ENCODE measurements around the gene TBC1D9. TPM values are rescaled to one million over a fixed set of nuclear protein-coding genes. Genes with fewer than 3 reads are reported as not detected.

The TBC1D9 gene
- total and polyA plus RNA-seq, 7 donors = 1.6 to 5.4 (median 2.1) TPM

- Histone ChIP-seq H3K27ac (no peak overlapping the region), H3K4me1 (no peaks in the 10 kb centered on the region), H3K9me3 (no peaks in the 10 kb centered on the region), H3K4me3 (no peak overlapping the region), H3K27me3 (ENCODE audit: insufficient read depth in 3 of 3, low read length in 2 of 3) (no peaks in the 10 kb centered on the region), H3K36me3 (ENCODE audit: insufficient read depth in 1 of 2, low read depth in 1 of 2) (peaks cover 0 to 24% of the 10 kb centered on the region in 2 donors)
- TF ChIP-seq CTCF (IDR thresholded peaks at IDR 0.05) = no peak
- intact Hi-C loops (cut with DNase I) = no loop called here
- no peak for DNase-seq
- ATAC-seq = no peak
- 96 to 100% (median 97%) methylated on average over 1 of the region's 1 CpG for WGBS, 3 donors
Observed at GRCh38 chr4:140668111-140668510, 88.1 kb downstream of the TBC1D9 start.

GRCh38 chr4:140666889-140667614 lies 89.1 kb downstream of the TBC1D9 start:
- TF ChIP-seq CTCF (IDR thresholded peaks at IDR 0.05) = no peak
- no peak for ATAC-seq
- Histone ChIP-seq H3K4me3 (no peak overlapping the region), H3K4me1 (no peaks in the 10 kb centered on the region), H3K9me3 (no peaks in the 10 kb centered on the region), H3K27me3 (ENCODE audit: insufficient read depth in 3 of 3, low read length in 2 of 3) (no peaks in the 10 kb centered on the region), H3K27ac (no peak overlapping the region), H3K36me3 (ENCODE audit: insufficient read depth in 1 of 2, low read depth in 1 of 2) (peaks cover 0 to 24% of the 10 kb centered on the region in 2 donors)
- intact Hi-C loops (cut with DNase I) = no loop called here
- 84 to 87% (median 84%) methylated on average over 11 of the region's 11 CpGs for WGBS, 3 donors
- DNase-seq = no peak

GRCh38 chr4:140662082-140662869 lies 93.9 kb downstream of the TBC1D9 start:
- Histone ChIP-seq H3K27me3 (ENCODE audit: insufficient read depth in 3 of 3, low read length in 2 of 3) (no peaks in the 10 kb centered on the region), H3K4me3 (no peak overlapping the region), H3K36me3 (ENCODE audit: insufficient read depth in 1 of 2, low read depth in 1 of 2) (peaks cover 0 to 4% of the 10 kb centered on the region in 2 donors), H3K4me1 (no peaks in the 10 kb centered on the region), H3K9me3 (no peaks in the 10 kb centered on the region), H3K27ac (no peak overlapping the region)
- WGBS, 3 donors = 85 to 86% (median 86%) methylated on average over 3 of the region's 3 CpGs
- intact Hi-C loops (cut with DNase I) = no loop called here
- no peak for ATAC-seq
- TF ChIP-seq CTCF (IDR thresholded peaks at IDR 0.05) = no peak
- DNase-seq = no peak

GRCh38 chr4:140661550-140661949 lies 94.6 kb downstream of the TBC1D9 start:
- peaks cover 0 to 11% of the 10 kb centered on the region in 2 donors for H3K36me3 ChIP-seq (ENCODE audit: insufficient read depth in 1 of 2, low read depth in 1 of 2)
- ATAC-seq (no peak), DNase-seq (no peak)
- H3K27me3 ChIP-seq (ENCODE audit: insufficient read depth in 3 of 3, low read length in 2 of 3) = no peaks in the 10 kb centered on the region
- H3K4me3 ChIP-seq = no peak overlapping the region
- H3K9me3 ChIP-seq = no peaks in the 10 kb centered on the region
- WGBS, 3 donors = 95 to 100% (median 96%) methylated on average over 1 of the region's 1 CpG
- H3K4me1 ChIP-seq = no peaks in the 10 kb centered on the region
- H3K27ac ChIP-seq = no peak overlapping the region
- intact Hi-C loops (cut with DNase I) = no loop called here
- no peak for TF ChIP-seq CTCF (IDR thresholded peaks at IDR 0.05)

All from psoas muscle (tissue), 8 donors.